Hepatocyte (in vitro differentiated cells): Measurements from ENCODE around the gene KRT3. TPM values are rescaled to one million over a fixed set of nuclear protein-coding genes. Genes with fewer than 3 reads are reported as not detected.

Experiments used
- DNase-seq: peaks from one replicate; pipeline ENCODE4 v3.0.0-alpha.2; 2016; ENCODE audit warnings: low spot score
- H2AFZ ChIP-seq: fragments of 200-600 bp; sonication (generic); 2 replicates; pipeline ENCODE4 v1.6.0; 2016; ENCODE audit warnings: antibody characterized with exemption, mild to moderate bottlenecking
- H3K27ac ChIP-seq: fragments of 200-600 bp; sonication (generic); 2 replicates; pipeline ENCODE4 v1.5.1; 2016; ENCODE audit warnings: mild to moderate bottlenecking
- H3K27me3 ChIP-seq: fragments of 200-600 bp; sonication (generic); 2 replicates; pipeline ENCODE4 v1.6.1; 2016
- H3K36me3 ChIP-seq: fragments of 200-600 bp; sonication (generic); replicated peaks from 2 replicates; pipeline ENCODE4 v1.5.1; 2016; ENCODE audit warnings: low read depth; ENCODE audit not compliant: insufficient read depth
- H3K4me1 ChIP-seq: fragments of 200-600 bp; sonication (generic); 2 replicates; pipeline ENCODE4 v1.5.1; 2016; ENCODE audit warnings: mild to moderate bottlenecking, moderate library complexity; ENCODE audit not compliant: insufficient read depth
- H3K4me2 ChIP-seq: fragments of 200-600 bp; sonication (generic); 2 replicates; pipeline ENCODE4 v1.6.0; 2016
- H3K4me3 ChIP-seq: fragments of 200-600 bp; sonication (generic); 2 replicates; pipeline ENCODE4 v1.5.1; 2016; ENCODE audit warnings: mild to moderate bottlenecking
- H3K79me2 ChIP-seq: fragments of 200-600 bp; sonication (generic); 2 replicates; pipeline ENCODE4 v1.6.0; 2017; ENCODE audit warnings: mild to moderate bottlenecking
- H3K9me2 ChIP-seq: fragments of 200-600 bp; sonication (generic); replicated peaks from 2 replicates; pipeline ENCODE4 v1.6.0; 2017; ENCODE audit warnings: mild to moderate bottlenecking; ENCODE audit not compliant: insufficient read depth
- H3K9me3 ChIP-seq: fragments of 200-600 bp; sonication (generic); 2 replicates; pipeline ENCODE4 v1.5.1; 2016; ENCODE audit warnings: low read depth, mild to moderate bottlenecking
- H4K20me1 ChIP-seq: fragments of 200-600 bp; sonication (generic); 2 replicates; pipeline ENCODE4 v1.6.0; 2016; ENCODE audit warnings: mild to moderate bottlenecking; ENCODE audit not compliant: insufficient read depth, poor library complexity, severe bottlenecking
- CTCF ChIP-seq: fragments of 200-600 bp; sonication (generic); IDR thresholded peaks from 2 replicates; pipeline ENCODE4 v1.5.1; 2016; ENCODE audit warnings: antibody characterized with exemption, mild to moderate bottlenecking; ENCODE audit not compliant: poor library complexity
- EZH2 ChIP-seq: fragments of 200-600 bp; sonication (generic); IDR thresholded peaks from 2 replicates; pipeline ENCODE4 v1.6.1; 2016; ENCODE audit warnings: antibody characterized with exemption, mild to moderate bottlenecking, borderline replicate concordance
- EZH2phosphoT487 ChIP-seq: fragments of 200-600 bp; sonication (generic); IDR thresholded peaks from one replicate; pipeline ENCODE4 v1.6.1; 2018; ENCODE audit warnings: antibody characterized with exemption, mild to moderate bottlenecking, low read depth, moderate library complexity; ENCODE audit not compliant: unreplicated experiment, severe bottlenecking
- WGBS: methylation state at CpG from one replicate; pipeline ENCODE4 v1.1.6; 2016; ENCODE audit warnings: low lambda C conversion rate; ENCODE audit errors: missing lambda C conversion rate; 5-methylcytosine and 5-hydroxymethylcytosine counted together
- polyA plus RNA-seq: library from polyadenylated mRNA; unstranded; fragments of >200 nt; fragmentation: Nextera tagmentation; extraction: Ambion mirVana; gene quantifications from 2 replicates; pipeline ENCODE4 v1.2.1, GENCODE V29; 2016
- total RNA-seq: library from RNA; depleted of rRNA; stranded (reverse); fragments of >200 nt; gene quantifications from 2 replicates; pipeline ENCODE4 v1.2.3, GENCODE V29; 2014

Gene KRT3
- total and polyA plus RNA-seq, 2 experiments from 2014 or later: not detected

DNA sequence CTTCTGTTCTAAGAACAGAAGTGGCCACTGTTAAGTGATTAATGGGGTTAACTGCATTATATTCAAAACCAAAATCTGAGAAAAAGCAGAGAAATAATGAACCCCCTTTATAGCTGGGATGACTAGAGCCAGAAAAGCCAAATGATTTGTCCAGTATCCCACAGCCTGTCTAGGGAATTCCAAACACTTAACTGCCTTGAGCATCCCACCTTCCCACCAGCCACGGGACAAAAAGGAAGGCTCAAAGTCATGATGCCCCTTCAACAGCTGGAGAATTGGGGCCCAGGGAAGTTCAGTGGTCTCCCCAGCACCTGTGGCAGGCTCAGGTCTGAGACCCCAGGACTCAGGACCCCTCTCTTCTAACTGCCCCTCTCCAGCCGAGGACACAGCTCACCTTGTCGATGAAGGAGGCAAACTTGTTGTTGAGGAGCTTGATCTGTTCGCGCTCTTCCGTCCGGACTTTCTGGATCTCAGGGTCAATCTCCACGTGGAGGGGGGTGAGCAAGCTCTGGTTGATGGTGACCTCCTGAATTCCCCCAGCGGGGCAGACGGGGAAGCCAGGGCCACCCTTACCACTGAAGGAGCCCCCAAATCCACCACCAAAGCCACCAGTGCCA, 17.4 kb upstream of the KRT3 start:
- H3K4me2 ChIP-seq: no peak overlapping the region
- H3K79me2 ChIP-seq: no peaks in the 10 kb centered on the region
- H4K20me1 ChIP-seq: no peaks in the 10 kb centered on the region
- no peak overlapping the region for H3K4me3 ChIP-seq
- peaks cover 16% of the 10 kb centered on the region for H3K4me1 ChIP-seq
- DNase-seq: no peak
- no peaks in the 10 kb centered on the region for H3K9me2 ChIP-seq
- no peak overlapping the region for H2AFZ ChIP-seq
- TF ChIP-seq EZH2phosphoT487 (no peak), CTCF (no peak), EZH2 (no peak)
- peaks cover 13% of the 10 kb centered on the region for H3K27me3 ChIP-seq
- WGBS: 88% methylated on average over 10 of the region's 10 CpGs
- H3K27ac ChIP-seq: no peak overlapping the region
- H3K36me3 ChIP-seq: no peaks in the 10 kb centered on the region
- no peaks in the 10 kb centered on the region for H3K9me3 ChIP-seq

- WGBS: 74% methylated on average over 3 of the region's 3 CpGs
- H3K9me3 ChIP-seq: no peaks in the 10 kb centered on the region
- H4K20me1 ChIP-seq: no peaks in the 10 kb centered on the region
- no peak overlapping the region for H3K4me2 ChIP-seq
- H3K36me3 ChIP-seq: no peaks in the 10 kb centered on the region
- DNase-seq: no peak
- H3K27me3 ChIP-seq: peaks cover 19% of the 10 kb centered on the region
- H3K79me2 ChIP-seq: no peaks in the 10 kb centered on the region
- H3K9me2 ChIP-seq: no peaks in the 10 kb centered on the region
- no peak overlapping the region for H2AFZ ChIP-seq
- peaks cover 13% of the 10 kb centered on the region for H3K4me1 ChIP-seq
- H3K27ac ChIP-seq: no peak overlapping the region
- TF ChIP-seq CTCF (no peak), EZH2phosphoT487 (no peak)
- H3K4me3 ChIP-seq: no peak overlapping the region
Measured at GRCh38 chr12:52812749-52813148, 16.8 kb upstream of the KRT3 start.

DNA sequence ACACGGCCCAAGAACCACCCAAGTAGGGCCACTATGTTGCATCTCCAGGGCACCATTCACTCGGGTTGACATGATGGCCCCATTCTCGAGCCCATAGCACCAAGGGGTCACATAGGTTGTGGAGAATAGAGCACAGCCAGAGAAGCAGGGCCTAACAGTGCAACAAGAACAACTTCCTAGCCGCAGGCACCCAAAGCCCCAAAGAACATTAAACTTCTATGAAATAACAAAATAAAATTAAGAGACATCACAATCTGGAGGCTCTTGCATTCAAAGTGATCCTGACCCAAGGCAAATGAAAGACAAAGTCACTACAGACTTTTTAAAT, 16.1 kb upstream of the KRT3 start:
- Histone ChIP-seq H3K36me3 (no peaks in the 10 kb centered on the region), H3K9me3 (no peaks in the 10 kb centered on the region), H3K27ac (no peak overlapping the region), H3K79me2 (no peaks in the 10 kb centered on the region), H4K20me1 (no peaks in the 10 kb centered on the region), H3K4me3 (no peak overlapping the region), H3K4me2 (no peak overlapping the region), H3K9me2 (no peaks in the 10 kb centered on the region), H3K27me3 (peaks cover 19% of the 10 kb centered on the region), H2AFZ (no peak overlapping the region), H3K4me1 (peaks cover 13% of the 10 kb centered on the region)
- no peak for TF ChIP-seq CTCF
- TF ChIP-seq EZH2: no peak
- TF ChIP-seq EZH2phosphoT487: no peak
- no peak for DNase-seq
- 70% methylated on average over 4 of the region's 4 CpGs for WGBS
